Measurements from ENCODE around the gene PHF12.

- TF ChIP-seq CTCF (IDR thresholded peaks at IDR 0.05) (no peak), POLR2A (IDR thresholded peaks at IDR 0.05) (no peak)
Measured at GRCh38 chr17:28940675-28941074, 10.6 kb downstream of the PHF12 start.

Measured in Peyer's patch (tissue), 4 donors.